GM19193 (cell line): Measurements from ENCODE around the gene FYCO1.

Experiments used
- POLR2A ChIP-seq: IDR thresholded peaks from 4 replicates; pipeline ENCODE4 v1.6.1; 2011; ENCODE audit not compliant: insufficient read depth, insufficient read length; ENCODE audit errors: extremely low read depth

FYCO1 gene

GRCh38 chr3:45978006-45978761 lies 17.4 kb downstream of the FYCO1 start:
- TF ChIP-seq POLR2A: no peak

- TF ChIP-seq POLR2A: no peak
These were observed 19.2 kb downstream of the FYCO1 start for GRCh38 chr3:45976191-45977091.

- no peak for TF ChIP-seq POLR2A
These were observed 19.9 kb downstream of the FYCO1 start for GRCh38 chr3:45975686-45976085.

- no peak for TF ChIP-seq POLR2A
These were observed 20.9 kb downstream of the FYCO1 start for GRCh38 chr3:45974686-45975085.

GRCh38 chr3:45972534-45973402 lies 22.9 kb downstream of the FYCO1 start:
- TF ChIP-seq POLR2A: no peak

GRCh38 chr3:45969953-45970352 lies 25.7 kb downstream of the FYCO1 start:
- TF ChIP-seq POLR2A: no peak

GRCh38 chr3:45969116-45969515 lies 26.5 kb downstream of the FYCO1 start:
- TF ChIP-seq POLR2A: no peak

GRCh38 chr3:45968706-45969105 lies 26.9 kb downstream of the FYCO1 start:
- TF ChIP-seq POLR2A: no peak

GRCh38 chr3:45968149-45968548 lies 27.5 kb downstream of the FYCO1 start:
- no peak for TF ChIP-seq POLR2A

- no peak for TF ChIP-seq POLR2A
These were observed 27.9 kb downstream of the FYCO1 start for GRCh38 chr3:45967724-45968123.

- TF ChIP-seq POLR2A: no peak
These were observed 28.5 kb downstream of the FYCO1 start for GRCh38 chr3:45966950-45967640.

- TF ChIP-seq POLR2A: no peak
These were observed 29.2 kb downstream of the FYCO1 start for GRCh38 chr3:45966371-45966791.

GRCh38 chr3:45965653-45966052 lies 30.0 kb downstream of the FYCO1 start:
- no peak for TF ChIP-seq POLR2A

- no peak for TF ChIP-seq POLR2A
These were observed 30.4 kb downstream of the FYCO1 start for GRCh38 chr3:45965253-45965652.

- no peak for TF ChIP-seq POLR2A
These were observed 31.5 kb downstream of the FYCO1 start for GRCh38 chr3:45964139-45964538.

- no peak for TF ChIP-seq POLR2A
These were observed 33.6 kb downstream of the FYCO1 start for GRCh38 chr3:45962033-45962432.
